ENCODE measurements around the gene ACSF2. TPM values are rescaled to one million over a fixed set of nuclear protein-coding genes. Genes with fewer than 3 reads are reported as not detected.
"Not testable (repeated sequence)": the region's sequence is repeated elsewhere in the genome, so short reads cannot be mapped to it uniquely, and the experiment has no call there.

The ACSF2 gene
- polyA plus RNA-seq, 3 donors = 105 to 121 (median 111) TPM

GRCh38 chr17:50475362-50475761 is 49.3 kb downstream of the ACSF2 start:
- DNase-seq = no peak

- not testable (repeated sequence) for DNase-seq
These were observed 49.9 kb downstream of the ACSF2 start for GRCh38 chr17:50475775-50476544.

- DNase-seq = no peak
These were observed 50.7 kb downstream of the ACSF2 start for GRCh38 chr17:50476545-50477315.

- no peak for DNase-seq
These were observed 52.0 kb downstream of the ACSF2 start for GRCh38 chr17:50477976-50478375.

- peak; percentile 88 for DNase-seq
These were observed 52.7 kb downstream of the ACSF2 start, which contains the start of gene RSAD1 for GRCh38 chr17:50478391-50479381. Gene RSAD1, plus strand, starts transcription at chr17:50478860. Its CDS starts 25 bp downstream, at chr17:50478885.

- peak; percentile 85 for DNase-seq
These were observed 53.6 kb downstream of the ACSF2 start for GRCh38 chr17:50479522-50480141.

- no peak for DNase-seq
These were observed 54.2 kb downstream of the ACSF2 start for GRCh38 chr17:50480142-50480764.

GRCh38 chr17:50480854-50481490 is 55.0 kb downstream of the ACSF2 start:
- no peak for DNase-seq

GRCh38 chr17:50481648-50482047 is 55.6 kb downstream of the ACSF2 start:
- no peak for DNase-seq

GRCh38 chr17:50482110-50482509 is 56.1 kb downstream of the ACSF2 start:
- DNase-seq = no peak

- DNase-seq = peak; percentile 88
These were observed 56.5 kb downstream of the ACSF2 start for GRCh38 chr17:50482516-50482915.

- DNase-seq = no peak
These were observed 57.2 kb downstream of the ACSF2 start for GRCh38 chr17:50483266-50483665.

- DNase-seq = no peak
These were observed 58.6 kb downstream of the ACSF2 start for GRCh38 chr17:50484386-50485155.

- DNase-seq = no peak
These were observed 61.4 kb downstream of the ACSF2 start for GRCh38 chr17:50487213-50488096.

- DNase-seq = no peak
These were observed 62.9 kb downstream of the ACSF2 start for GRCh38 chr17:50488880-50489279.

- DNase-seq = no peak
These were observed 65.5 kb downstream of the ACSF2 start for GRCh38 chr17:50491505-50491904.

- no peak for DNase-seq
These were observed 66.2 kb downstream of the ACSF2 start for GRCh38 chr17:50492214-50492613.

- DNase-seq = no peak
These were observed 67.7 kb downstream of the ACSF2 start for GRCh38 chr17:50493744-50494143.

All from renal pelvis (tissue), 4 donors.